Loucy (cell line): ENCODE measurements around the gene SSPN.

Experiments
- H2AFZ ChIP-seq: fragments of 200-600 bp; sonication (generic); 2 replicates; pipeline ENCODE4 v1.6.0; 2016; ENCODE audit warnings: antibody characterized with exemption, mild to moderate bottlenecking, low read length, moderate library complexity
- H3F3A ChIP-seq: fragments of 200-600 bp; 2 replicates; pipeline ENCODE4 v1.6.0; 2016; ENCODE audit warnings: antibody characterized with exemption, low read depth, mild to moderate bottlenecking
- H3K27me3 ChIP-seq: fragments of 200-600 bp; sonication (generic); 2 replicates; pipeline ENCODE4 v1.6.1; 2014; ENCODE audit warnings: low read length, mild to moderate bottlenecking; ENCODE audit not compliant: insufficient read depth, poor library complexity, severe bottlenecking
- H3K36me3 ChIP-seq: fragments of 200-600 bp; sonication (generic); 2 replicates; pipeline ENCODE4 v1.6.1; 2016; ENCODE audit warnings: low read length; ENCODE audit not compliant: insufficient read depth
- H3K4me1 ChIP-seq: fragments of 200-600 bp; sonication (generic); 2 replicates; pipeline ENCODE4 v1.5.1; 2014; ENCODE audit warnings: low read length, mild to moderate bottlenecking; ENCODE audit not compliant: insufficient read depth, poor library complexity, severe bottlenecking
- H3K4me2 ChIP-seq: fragments of 200-600 bp; sonication (generic); 2 replicates; pipeline ENCODE4 v1.6.0; 2014; ENCODE audit warnings: antibody characterized with exemption, low read length, low read depth, mild to moderate bottlenecking; ENCODE audit not compliant: poor library complexity, severe bottlenecking
- H3K4me3 ChIP-seq: fragments of 200-600 bp; sonication (generic); 2 replicates; pipeline ENCODE4 v1.5.1; 2014; ENCODE audit warnings: low read length, mild to moderate bottlenecking, mixed read lengths; ENCODE audit not compliant: poor library complexity, severe bottlenecking
- H3K79me2 ChIP-seq: fragments of 200-600 bp; sonication (generic); 2 replicates; pipeline ENCODE4 v1.6.1; 2014; ENCODE audit warnings: low read length; ENCODE audit not compliant: insufficient read depth
- H3K9ac ChIP-seq: fragments of 200-600 bp; sonication (generic); 2 replicates; pipeline ENCODE4 v1.6.0; 2014; ENCODE audit warnings: mild to moderate bottlenecking, low read depth, low read length, moderate library complexity; ENCODE audit not compliant: poor library complexity, severe bottlenecking
- H3K9me2 ChIP-seq: fragments of 200-600 bp; sonication (generic); replicated peaks from 2 replicates; pipeline ENCODE4 v1.6.1; 2016; ENCODE audit warnings: low read depth, low read length, mixed read lengths
- H3K9me3 ChIP-seq: fragments of 200-600 bp; sonication (generic); 2 replicates; pipeline ENCODE4 v1.6.1; 2014; ENCODE audit warnings: mild to moderate bottlenecking, antibody characterized with exemption, low read length, low read depth; ENCODE audit not compliant: insufficient read depth
- H4K20me1 ChIP-seq: fragments of 200-600 bp; sonication (generic); 2 replicates; pipeline ENCODE4 v1.6.0; 2014; ENCODE audit warnings: antibody characterized with exemption, low read length, mild to moderate bottlenecking; ENCODE audit not compliant: insufficient read depth, poor library complexity, severe bottlenecking
- EZH2phosphoT487 ChIP-seq: fragments of 200-600 bp; IDR thresholded peaks from 2 replicates; pipeline ENCODE4 v1.6.1; 2018; ENCODE audit warnings: antibody characterized with exemption, mild to moderate bottlenecking, moderate library complexity, borderline replicate concordance
- TF ChIP-seq, protein P1 (sequence below): fragments of 200-600 bp; sonication (generic); conservative IDR thresholded peaks from 2 replicates; pipeline ENCODE4 v1.5.1; 2014; ENCODE audit warnings: mild to moderate bottlenecking, antibody characterized with exemption, low read length

The SSPN gene, protein sequence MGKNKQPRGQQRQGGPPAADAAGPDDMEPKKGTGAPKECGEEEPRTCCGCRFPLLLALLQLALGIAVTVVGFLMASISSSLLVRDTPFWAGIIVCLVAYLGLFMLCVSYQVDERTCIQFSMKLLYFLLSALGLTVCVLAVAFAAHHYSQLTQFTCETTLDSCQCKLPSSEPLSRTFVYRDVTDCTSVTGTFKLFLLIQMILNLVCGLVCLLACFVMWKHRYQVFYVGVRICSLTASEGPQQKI

GRCh38 chr12:26195250-26195640, at the start of gene SSPN:
Gene SSPN (plus strand): TSS chr12:26195573. CDS start chr12:26195673, 100 bp downstream.
- Histone ChIP-seq H3K9ac (no peak within 1 kb of the TSS), H3K36me3 (no peaks in the 10 kb centered on the region), H3K4me1 (no peaks in the 10 kb centered on the region), H3K9me3 (no peaks in the 10 kb centered on the region), H2AFZ (no peak within 1 kb of the TSS), H3K4me3 (no peak within 1 kb of the TSS), H3K79me2 (no peaks in the 10 kb centered on the region), H3K9me2 (no peaks in the 10 kb centered on the region), H3F3A (no peaks in the 10 kb centered on the region), H3K27me3 (no peaks in the 10 kb centered on the region), H4K20me1 (no peaks in the 10 kb centered on the region), H3K4me2 (no peak within 1 kb of the TSS)
- no peak for TF ChIP-seq EZH2phosphoT487
- TF ChIP-seq, protein P1, sequence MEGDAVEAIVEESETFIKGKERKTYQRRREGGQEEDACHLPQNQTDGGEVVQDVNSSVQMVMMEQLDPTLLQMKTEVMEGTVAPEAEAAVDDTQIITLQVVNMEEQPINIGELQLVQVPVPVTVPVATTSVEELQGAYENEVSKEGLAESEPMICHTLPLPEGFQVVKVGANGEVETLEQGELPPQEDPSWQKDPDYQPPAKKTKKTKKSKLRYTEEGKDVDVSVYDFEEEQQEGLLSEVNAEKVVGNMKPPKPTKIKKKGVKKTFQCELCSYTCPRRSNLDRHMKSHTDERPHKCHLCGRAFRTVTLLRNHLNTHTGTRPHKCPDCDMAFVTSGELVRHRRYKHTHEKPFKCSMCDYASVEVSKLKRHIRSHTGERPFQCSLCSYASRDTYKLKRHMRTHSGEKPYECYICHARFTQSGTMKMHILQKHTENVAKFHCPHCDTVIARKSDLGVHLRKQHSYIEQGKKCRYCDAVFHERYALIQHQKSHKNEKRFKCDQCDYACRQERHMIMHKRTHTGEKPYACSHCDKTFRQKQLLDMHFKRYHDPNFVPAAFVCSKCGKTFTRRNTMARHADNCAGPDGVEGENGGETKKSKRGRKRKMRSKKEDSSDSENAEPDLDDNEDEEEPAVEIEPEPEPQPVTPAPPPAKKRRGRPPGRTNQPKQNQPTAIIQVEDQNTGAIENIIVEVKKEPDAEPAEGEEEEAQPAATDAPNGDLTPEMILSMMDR, result no peak

DNA sequence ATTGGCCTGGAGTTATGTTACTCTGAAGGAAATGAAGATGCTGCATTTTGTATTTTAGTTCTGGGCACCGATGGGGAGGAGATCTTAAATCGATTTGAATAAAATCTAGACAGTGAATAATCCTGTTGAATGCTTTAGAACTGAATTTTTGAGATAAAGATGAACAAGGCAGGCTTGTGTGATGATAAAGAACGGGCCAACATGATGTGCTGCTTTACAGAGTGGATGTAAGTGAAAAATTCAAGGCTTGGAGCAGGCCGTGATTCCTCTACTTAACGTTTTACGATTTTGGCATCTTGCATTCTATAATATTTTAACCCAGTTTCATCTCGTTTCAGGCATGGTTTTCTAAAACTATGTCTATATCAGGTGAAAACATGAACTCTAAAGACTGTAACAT, 47.1 kb upstream of the SSPN start:
- Histone ChIP-seq H3K9me2 (no peaks in the 10 kb centered on the region), H3K9me3 (no peaks in the 10 kb centered on the region), H3K36me3 (no peaks in the 10 kb centered on the region), H3K4me2 (no peak overlapping the region), H3K27me3 (no peaks in the 10 kb centered on the region), H2AFZ (no peak overlapping the region), H3K4me3 (no peak overlapping the region), H4K20me1 (no peaks in the 10 kb centered on the region), H3K4me1 (peaks cover 13% of the 10 kb centered on the region), H3F3A (no peaks in the 10 kb centered on the region), H3K9ac (no peak overlapping the region), H3K79me2 (no peaks in the 10 kb centered on the region)
- no peak for TF ChIP-seq EZH2phosphoT487
- TF ChIP-seq, protein P1, result no peak

GRCh38 chr12:26149968-26150500, 45.3 kb upstream of the SSPN start:
- H3K9me2 ChIP-seq, result no peaks in the 10 kb centered on the region
- peak overlapping the region; percentile 22 for H3K4me2 ChIP-seq
- H3K4me3 ChIP-seq, result no peak overlapping the region
- H3K9ac ChIP-seq, result no peak overlapping the region
- no peak overlapping the region for H2AFZ ChIP-seq
- no peaks in the 10 kb centered on the region for H3K79me2 ChIP-seq
- H4K20me1 ChIP-seq, result no peaks in the 10 kb centered on the region
- H3F3A ChIP-seq, result no peaks in the 10 kb centered on the region
- H3K36me3 ChIP-seq, result no peaks in the 10 kb centered on the region
- H3K9me3 ChIP-seq, result no peaks in the 10 kb centered on the region
- no peaks in the 10 kb centered on the region for H3K27me3 ChIP-seq
- H3K4me1 ChIP-seq, result peaks cover 13% of the 10 kb centered on the region
- no peak for TF ChIP-seq EZH2phosphoT487
- TF ChIP-seq, protein P1, result no peak
